GM12872 (cell line): Measurements from ENCODE around the gene DGCR8.

Experiments used
- CTCF ChIP-seq: IDR thresholded peaks from 3 replicates; pipeline ENCODE4 v1.5.1; 2011; ENCODE audit warnings: low read depth, mild to moderate bottlenecking, low read length, moderate library complexity; ENCODE audit not compliant: insufficient read depth

Gene DGCR8

DNA sequence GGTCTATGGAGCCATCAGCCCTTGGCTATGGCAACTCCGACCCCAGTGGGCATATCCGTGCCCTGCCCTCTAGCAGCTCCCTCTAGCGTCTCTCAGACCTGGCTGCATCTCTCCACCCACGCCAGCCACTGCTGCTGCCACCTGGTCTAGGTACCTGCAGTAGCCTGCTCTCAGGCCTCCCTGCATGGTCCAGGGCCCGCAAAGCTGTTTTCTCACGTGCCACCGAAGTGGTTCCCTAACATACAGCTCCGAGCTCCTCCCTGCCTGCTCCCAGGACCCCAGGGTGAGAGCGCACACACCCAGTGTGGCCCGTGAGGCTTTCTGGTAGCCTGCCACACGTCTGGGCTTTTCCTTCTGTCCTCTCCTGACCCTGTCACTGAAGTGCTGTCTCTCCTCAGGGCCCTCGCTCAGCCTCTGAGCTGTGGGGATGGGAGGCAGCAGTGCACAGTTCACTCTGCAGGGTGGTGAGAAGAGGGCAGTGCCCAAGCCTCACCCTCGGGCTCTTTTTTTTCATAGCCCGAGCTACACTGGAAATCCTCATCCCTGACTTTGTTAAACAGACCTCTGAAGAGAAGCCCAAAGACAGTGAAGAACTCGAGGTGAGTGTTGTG, 14.3 kb downstream of the DGCR8 start:
- TF ChIP-seq CTCF, result no peak

DNA sequence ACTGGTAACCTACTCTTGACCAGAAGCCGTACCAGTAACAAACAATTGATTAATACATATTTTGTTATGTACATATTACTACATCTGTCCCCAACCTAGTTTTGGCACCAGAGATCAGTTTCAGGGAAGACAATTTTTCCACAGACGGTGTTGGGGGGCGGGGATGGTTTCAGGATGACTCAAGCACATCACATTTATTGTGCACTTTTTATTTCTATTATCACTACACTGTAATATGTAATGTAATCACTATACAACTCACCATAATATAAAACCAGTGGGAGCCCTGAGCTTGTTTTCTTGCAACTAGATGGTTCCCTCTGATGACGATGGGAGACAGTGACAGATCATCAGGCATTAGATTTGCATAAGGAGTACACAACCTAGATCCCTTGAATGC, 15.5 kb downstream of the DGCR8 start:
- no peak for TF ChIP-seq CTCF

- TF ChIP-seq CTCF, result no peak
Observed at GRCh38 chr22:20096574-20097420, 16.8 kb downstream of the DGCR8 start.

GRCh38 chr22:20099099-20099711, 19.2 kb downstream of the DGCR8 start:
- TF ChIP-seq CTCF, result no peak

GRCh38 chr22:20101638-20102037, 21.6 kb downstream of the DGCR8 start:
- TF ChIP-seq CTCF, result no peak

GRCh38 chr22:20102203-20102780, 22.3 kb downstream of the DGCR8 start:
- TF ChIP-seq CTCF, result no peak

- TF ChIP-seq CTCF, result no peak
Observed at GRCh38 chr22:20105456-20106204, 25.6 kb downstream of the DGCR8 start.
